ENCODE measurements around the gene OLFM1. TPM values are rescaled to one million over a fixed set of nuclear protein-coding genes. Genes with fewer than 3 reads are reported as not detected.

OLFM1 gene
- total and polyA plus RNA-seq, 9 of the 15 experiments (the other 6 are each of a cell fraction or from before 2014, with no cell fraction given): not detected

GRCh38 chr9:135116371-135116770 lies 28.9 kb downstream of the OLFM1 start:
- no TSS peak for BruUV-seq (replicated peaks)
- no peak for TF ChIP-seq CBFB (CRISPR knock-in tag; IDR thresholded peaks at IDR 0.05)
- no peak for TF ChIP-seq KAT7 (CRISPR knock-in tag; IDR thresholded peaks at IDR 0.05; ENCODE audit: borderline replicate concordance)
- TF ChIP-seq ZNF609 (CRISPR knock-in tag; IDR thresholded peaks at IDR 0.05; ENCODE audit: borderline replicate concordance): no peak
- TF ChIP-seq RBM25 (IDR thresholded peaks at IDR 0.05; ENCODE audit: low read depth, low read length, severe bottlenecking): no peak
- TF ChIP-seq GATAD2B (IDR thresholded peaks at IDR 0.05; ENCODE audit: borderline replicate concordance): no peak
- TF ChIP-seq ZBTB8A (IDR thresholded peaks at IDR 0.05; ENCODE audit: partially characterized antibody): no peak
- ChIA-PET POLR2A (no interaction called here), CTCF (ENCODE audit: low intra/inter-chr PET ratio) (no interaction called here)
- ATAC-seq: no peak
- Histone ChIP-seq H3K4me2 (ENCODE audit: insufficient read depth, low read length) (no peak overlapping the region), H3K79me2 (ENCODE audit: control insufficient read depth, insufficient read depth, low read length) (no peaks in the 10 kb centered on the region), H3K4me3 (no peak overlapping the region), H4K20me1 (replicated peaks; ENCODE audit: control insufficient read depth, insufficient read depth, low read length) (no peaks in the 10 kb centered on the region), H3K4me1 (replicated peaks in 1 of 2; ENCODE audit: control insufficient read depth in 2 of 2, insufficient read depth in 2 of 2, low read length in 2 of 2) (no peaks in the 10 kb centered on the region), H3K9me3 (replicated peaks; ENCODE audit: control insufficient read depth, insufficient read depth, low read depth, low read length) (no peaks in the 10 kb centered on the region), H3K9ac (ENCODE audit: insufficient read depth in 1 of 2, low read depth in 2 of 2, low read length in 2 of 2) (no peak overlapping the region), H3K9me1 (ENCODE audit: control insufficient read depth, insufficient read depth, low read length) (no peaks in the 10 kb centered on the region), H3K36me3 (ENCODE audit: control insufficient read depth, insufficient read depth, low read length) (no peaks in the 10 kb centered on the region), H3K27ac (ENCODE audit: extremely low read depth, low read depth, low read length) (no peak overlapping the region), H2AFZ (ENCODE audit: low read depth, low read length) (no peak overlapping the region), H3K27me3 (ENCODE audit: control insufficient read depth in 2 of 2, insufficient read depth in 2 of 2, low read length in 2 of 2) (peaks cover 10 to 60% of the 10 kb centered on the region in 2 experiments; a peak in 4 of 5 replicates)
- 2% methylated on average over 4 of the region's 4 CpGs for WGBS (ENCODE audit: insufficient coverage, low coverage, missing lambda C conversion rate)
- DNase-seq (ENCODE audit: extremely low read depth in 1 of 4, low spot score in 3 of 4): no peak
- no peak for FAIRE-seq
- intact Hi-C loops (cut with micrococcal nuclease) (no loop called here), in situ Hi-C loops (cut with MboI) (no loop called here)

Measured in K562 (cell line).